ENCODE data around the gene IGLL5. TPM values are rescaled to one million over a fixed set of nuclear protein-coding genes. Genes with fewer than 3 reads are reported as not detected.

Gene IGLL5
- total and polyA plus RNA-seq, 9 of the 15 experiments (the other 6 are each of a cell fraction or from before 2014, with no cell fraction given) = not detected

GRCh38 chr22:22903781-22904192 lies 16.2 kb downstream of the IGLL5 start (continued):
- TF ChIP-seq ARID4B (CRISPR knock-in tag; IDR thresholded peaks at IDR 0.05) = peak; percentile 14; the same call in 1 of the 2 replicates
- 0 out of 2 replicates have a peak, but pooled peaks have one; percentile 34 for TF ChIP-seq SMAD3 (CRISPR knock-in tag; conservative IDR thresholded peaks at IDR 0.05)
- 0 out of 2 replicates have a peak, but pooled peaks have one; percentile 70 for TF ChIP-seq TCF15 (CRISPR knock-in tag; IDR thresholded peaks at IDR 0.05)
- TF ChIP-seq ZNF57 (CRISPR knock-in tag; IDR thresholded peaks at IDR 0.05) = 0 out of 2 replicates have a peak, but pooled peaks have one; percentile 22
- TF ChIP-seq MAZ (CRISPR knock-in tag; conservative IDR thresholded peaks at IDR 0.05 in 1 of 2, IDR thresholded peaks at IDR 0.05 in 1 of 2) = peak in 1 of 2 experiments; percentile 51; a peak in 2 of 4 replicates
- TF ChIP-seq HOMEZ (CRISPR knock-in tag; IDR thresholded peaks at IDR 0.05) = 0 out of 2 replicates have a peak, but pooled peaks have one; percentile 62
- peak; percentile 14; the same call in 1 of the 2 replicates for TF ChIP-seq JUNB (CRISPR knock-in tag; conservative IDR thresholded peaks at IDR 0.05)
- peak; percentile 19; the same call in 1 of the 2 replicates for TF ChIP-seq E2F3 (CRISPR knock-in tag; IDR thresholded peaks at IDR 0.05)
- peak; percentile 54; the same call in 1 of the 2 replicates for TF ChIP-seq ATF4 (CRISPR knock-in tag; IDR thresholded peaks at IDR 0.05)
- TF ChIP-seq ZNF764 (CRISPR knock-in tag; IDR thresholded peaks at IDR 0.05; ENCODE audit: low read depth) = 0 out of 2 replicates have a peak, but pooled peaks have one; percentile 46
- peak; percentile 6 for TF ChIP-seq SETDB1 (IDR thresholded peaks at IDR 0.05; ENCODE audit: low read length)
- 0 out of 2 replicates have a peak, but pooled peaks have one; percentile 28 for TF ChIP-seq GMEB1 (CRISPR knock-in tag; IDR thresholded peaks at IDR 0.05)
- peak; percentile 71; the same call in 1 of the 2 replicates for TF ChIP-seq ZNF445 (CRISPR knock-in tag; IDR thresholded peaks at IDR 0.05; ENCODE audit: low read depth)

Data from K562 (cell line).